Activated CD4-positive, alpha-beta T cell treated with anti-CD3 and anti-CD28 coated beads, Interleukin-2, amount 10 ng/mL, durations not matched to agents 7 days and 5 days (primary cell): Measurements from ENCODE around the gene RIMBP2. TPM values are rescaled to one million over a fixed set of nuclear protein-coding genes. Genes with fewer than 3 reads are reported as not detected.

ENCODE experiments used
- CTCF ChIA-PET: fragments of 350-600 bp; sonication (Branson Sonifier 250); formaldehyde crosslinking; loops from one replicate; lab custom pipeline; 2021; ENCODE audit warnings: antibody characterized with exemption; lab: Charles Lee
- POLR2A ChIA-PET: fragments of 350-600 bp; sonication (Branson Sonifier 250); formaldehyde crosslinking; loops from one replicate; lab custom pipeline; 2021; ENCODE audit warnings: antibody characterized with exemption; lab: Charles Lee
- DNase-seq: peaks from one replicate; pipeline ENCODE4 v3.0.0-alpha.2; 2020
- H3K27ac Mint-ChIP-seq: one replicate; pipeline ENCODE4 v1.8.0; 2021; ENCODE audit warnings: mild to moderate bottlenecking, moderate library complexity, mixed read lengths
- H3K27me3 Mint-ChIP-seq: one replicate; pipeline ENCODE4 v1.8.0; 2021; ENCODE audit warnings: mixed read lengths
- H3K36me3 Mint-ChIP-seq: one replicate; pipeline ENCODE4 v1.8.0; 2021; ENCODE audit warnings: low read depth, mixed read lengths
- H3K4me1 Mint-ChIP-seq: one replicate; pipeline ENCODE4 v1.8.0; 2021; ENCODE audit warnings: mixed read lengths
- H3K4me3 Mint-ChIP-seq: one replicate; pipeline ENCODE4 v1.8.0; 2021; ENCODE audit warnings: mild to moderate bottlenecking, moderate library complexity, mixed read lengths
- H3K9me3 Mint-ChIP-seq: one replicate; pipeline ENCODE4 v1.8.0; 2021; ENCODE audit warnings: mixed read lengths
- total RNA-seq, 2 experiments: library from RNA; stranded (reverse); gene quantifications; one replicate each; pipeline ENCODE4 v1.2.3, GENCODE V29; 2021

The RIMBP2 gene
- total RNA-seq, 2 experiments from 2014 or later, result not detected

GRCh38 chr12:130437555-130438242 is 278.4 kb downstream of the RIMBP2 start:
- Mint-ChIP-seq H3K4me1 (no peaks in the 10 kb centered on the region), H3K9me3 (peaks cover 8% of the 10 kb centered on the region), H3K27ac (no peak overlapping the region), H3K4me3 (no peak overlapping the region), H3K27me3 (no peaks in the 10 kb centered on the region), H3K36me3 (no peaks in the 10 kb centered on the region)
- ChIA-PET CTCF (no interaction called here), POLR2A (no interaction called here)
- DNase-seq, result no peak

DNA sequence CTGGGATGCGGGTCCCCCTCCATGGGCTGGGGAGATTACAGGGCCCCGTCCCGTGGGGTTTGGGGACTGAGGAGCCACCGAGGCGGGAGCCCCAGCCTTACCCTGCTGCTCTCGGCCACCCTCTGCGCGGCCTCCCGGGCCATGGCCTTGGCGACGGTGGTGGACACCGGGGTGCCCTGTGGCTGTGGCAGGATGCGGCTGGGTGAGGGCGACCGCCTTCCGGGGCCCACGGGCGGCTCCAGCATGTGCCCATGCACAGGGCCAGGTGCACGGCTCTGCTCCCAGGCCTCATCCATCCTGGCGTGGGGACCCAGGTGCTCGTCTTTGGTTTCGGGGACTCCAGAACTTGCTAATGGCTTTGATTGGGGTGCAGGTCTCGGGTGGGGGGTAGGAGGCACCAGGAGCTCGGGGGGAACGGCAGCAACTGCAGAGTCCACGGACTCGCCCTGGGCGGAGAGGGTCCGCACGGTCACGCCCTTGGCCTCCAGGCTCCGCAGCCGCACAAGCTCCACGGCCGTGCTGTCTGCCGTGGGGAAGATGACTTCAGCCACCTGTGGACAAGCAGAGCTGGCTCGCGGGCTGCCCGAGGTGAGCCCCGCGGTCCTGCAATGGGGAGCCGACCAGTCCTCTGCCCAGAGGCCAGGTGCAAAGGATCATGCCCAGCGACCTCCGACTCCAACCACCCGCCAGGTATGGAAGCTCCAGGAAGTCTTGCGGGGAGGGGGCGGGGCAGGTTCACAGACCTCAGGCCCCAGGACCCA is 279.2 kb downstream of the RIMBP2 start:
- ChIA-PET CTCF (no interaction called here), POLR2A (no interaction called here)
- Mint-ChIP-seq H3K9me3 (peaks cover 8% of the 10 kb centered on the region), H3K4me3 (no peak overlapping the region), H3K27ac (no peak overlapping the region), H3K4me1 (no peaks in the 10 kb centered on the region), H3K27me3 (no peaks in the 10 kb centered on the region), H3K36me3 (no peaks in the 10 kb centered on the region)
- no peak for DNase-seq

DNA sequence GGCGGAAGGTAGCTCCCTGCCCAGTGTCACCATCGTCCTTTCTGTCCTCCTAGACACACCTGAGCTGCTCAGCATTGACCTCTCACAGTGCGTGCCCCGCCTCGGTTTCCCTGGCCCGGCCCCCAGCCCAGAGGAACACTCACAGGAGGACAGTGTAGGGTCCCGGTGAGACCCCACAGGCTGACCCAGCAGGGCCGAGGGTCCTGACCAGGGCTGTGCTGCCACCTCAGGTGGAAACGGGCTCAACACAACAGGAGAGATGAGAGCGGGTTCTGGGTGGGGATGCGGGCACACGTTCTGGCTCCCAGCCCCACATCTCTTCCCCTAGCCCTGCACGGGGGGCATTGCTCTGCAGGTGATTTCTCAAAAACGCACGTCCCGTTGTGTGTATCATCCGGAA is 280.3 kb downstream of the RIMBP2 start:
- no peak overlapping the region for H3K4me3 Mint-ChIP-seq
- no peaks in the 10 kb centered on the region for H3K36me3 Mint-ChIP-seq

GRCh38 chr12:130435331-130435730 is 280.8 kb downstream of the RIMBP2 start:
- Mint-ChIP-seq H3K9me3 (peaks cover 4% of the 10 kb centered on the region), H3K27ac (no peak overlapping the region), H3K36me3 (no peaks in the 10 kb centered on the region), H3K4me1 (no peaks in the 10 kb centered on the region), H3K4me3 (no peak overlapping the region), H3K27me3 (no peaks in the 10 kb centered on the region)
- DNase-seq, result no peak
- POLR2A ChIA-PET, result no interaction called here
- CTCF ChIA-PET, result no interaction called here

More for the DNA sequence above, 280.3 kb downstream of the RIMBP2 start:
- Mint-ChIP-seq H3K27ac (no peak overlapping the region), H3K9me3 (peaks cover 7% of the 10 kb centered on the region), H3K27me3 (no peaks in the 10 kb centered on the region), H3K4me1 (no peaks in the 10 kb centered on the region)
- DNase-seq, result no peak
- POLR2A ChIA-PET, result no interaction called here
- CTCF ChIA-PET, result no interaction called here

- H3K36me3 Mint-ChIP-seq, result no peaks in the 10 kb centered on the region
- H3K27me3 Mint-ChIP-seq, result no peaks in the 10 kb centered on the region
- no peak for DNase-seq
- ChIA-PET POLR2A (no interaction called here), CTCF (no interaction called here)
- H3K4me3 Mint-ChIP-seq, result no peak overlapping the region
- no peak overlapping the region for H3K27ac Mint-ChIP-seq
- no peaks in the 10 kb centered on the region for H3K4me1 Mint-ChIP-seq
- H3K9me3 Mint-ChIP-seq, result peaks cover 4% of the 10 kb centered on the region
These were observed 281.5 kb downstream of the RIMBP2 start for GRCh38 chr12:130434560-130434959.

- POLR2A ChIA-PET, result no interaction called here
- H3K4me3 Mint-ChIP-seq, result no peak overlapping the region
- no peaks in the 10 kb centered on the region for H3K36me3 Mint-ChIP-seq
- H3K27me3 Mint-ChIP-seq, result no peaks in the 10 kb centered on the region
- no peak overlapping the region for H3K27ac Mint-ChIP-seq
- peaks cover under 1% of the 10 kb centered on the region for H3K9me3 Mint-ChIP-seq
- no peaks in the 10 kb centered on the region for H3K4me1 Mint-ChIP-seq
- no peak for DNase-seq
- CTCF ChIA-PET, result no interaction called here
These were observed 282.3 kb downstream of the RIMBP2 start for GRCh38 chr12:130433834-130434233.

GRCh38 chr12:130433411-130433810 is 282.7 kb downstream of the RIMBP2 start:
- Mint-ChIP-seq H3K27ac (no peak overlapping the region), H3K36me3 (no peaks in the 10 kb centered on the region), H3K4me3 (no peak overlapping the region), H3K27me3 (no peaks in the 10 kb centered on the region), H3K9me3 (no peaks in the 10 kb centered on the region), H3K4me1 (no peaks in the 10 kb centered on the region)
- no peak for DNase-seq
- ChIA-PET POLR2A (no interaction called here), CTCF (no interaction called here)

GRCh38 chr12:130431176-130431575 is 284.9 kb downstream of the RIMBP2 start:
- no peaks in the 10 kb centered on the region for H3K4me1 Mint-ChIP-seq
- POLR2A ChIA-PET, result no interaction called here
- DNase-seq, result no peak
- H3K9me3 Mint-ChIP-seq, result no peaks in the 10 kb centered on the region
- H3K27me3 Mint-ChIP-seq, result no peaks in the 10 kb centered on the region
- no peak overlapping the region for H3K4me3 Mint-ChIP-seq
- CTCF ChIA-PET, result no interaction called here
- H3K36me3 Mint-ChIP-seq, result no peaks in the 10 kb centered on the region
- H3K27ac Mint-ChIP-seq, result no peak overlapping the region

- POLR2A ChIA-PET, result no interaction called here
- Mint-ChIP-seq H3K4me3 (no peak overlapping the region), H3K27ac (no peak overlapping the region), H3K36me3 (no peaks in the 10 kb centered on the region), H3K9me3 (no peaks in the 10 kb centered on the region), H3K27me3 (no peaks in the 10 kb centered on the region), H3K4me1 (no peaks in the 10 kb centered on the region)
- CTCF ChIA-PET, result no interaction called here
- DNase-seq, result no peak
These were observed 286.2 kb downstream of the RIMBP2 start for GRCh38 chr12:130429656-130430505.

GRCh38 chr12:130428116-130428515 is 288.0 kb downstream of the RIMBP2 start:
- Mint-ChIP-seq H3K4me1 (no peaks in the 10 kb centered on the region), H3K27me3 (no peaks in the 10 kb centered on the region)

GRCh38 chr12:130427381-130427887 is 288.7 kb downstream of the RIMBP2 start:
- no peaks in the 10 kb centered on the region for H3K9me3 Mint-ChIP-seq
- no peaks in the 10 kb centered on the region for H3K27me3 Mint-ChIP-seq
- ChIA-PET CTCF (no interaction called here), POLR2A (no interaction called here)
- DNase-seq, result no peak
- no peak overlapping the region for H3K27ac Mint-ChIP-seq
- H3K4me1 Mint-ChIP-seq, result no peaks in the 10 kb centered on the region
- no peaks in the 10 kb centered on the region for H3K36me3 Mint-ChIP-seq
- H3K4me3 Mint-ChIP-seq, result no peak overlapping the region

More at GRCh38 chr12:130428116-130428515, 288.0 kb downstream of the RIMBP2 start:
- ChIA-PET CTCF (no interaction called here), POLR2A (no interaction called here)
- Mint-ChIP-seq H3K36me3 (no peaks in the 10 kb centered on the region), H3K9me3 (no peaks in the 10 kb centered on the region), H3K4me3 (no peak overlapping the region), H3K27ac (no peak overlapping the region)
- DNase-seq, result no peak

DNA sequence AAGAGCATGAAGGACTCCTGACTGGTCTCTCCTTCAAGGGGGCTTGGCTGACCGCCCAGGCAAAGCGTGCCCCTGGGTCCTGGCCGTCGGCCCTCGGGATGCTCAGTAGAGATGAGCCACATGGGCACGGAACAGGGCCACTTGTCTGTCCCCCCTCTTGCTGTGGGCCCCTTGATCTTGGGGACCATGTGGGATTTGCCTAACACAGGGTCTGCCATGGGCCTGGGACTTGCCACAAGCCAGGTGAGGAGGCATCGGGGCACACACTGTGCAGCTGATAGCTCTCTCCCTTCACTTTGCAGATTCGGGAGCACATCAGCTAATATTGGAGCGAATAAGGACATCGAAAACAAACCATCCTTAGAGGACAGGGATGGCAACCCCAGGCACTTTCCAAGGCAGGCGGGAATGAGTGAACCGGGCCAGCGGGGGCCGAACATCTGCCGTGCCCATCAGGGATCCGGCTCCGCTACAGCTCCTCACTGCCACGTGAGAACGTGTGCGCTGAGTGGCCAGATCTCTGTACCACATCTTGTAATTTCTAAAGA is 290.3 kb downstream of the RIMBP2 start:
- Mint-ChIP-seq H3K4me1 (no peaks in the 10 kb centered on the region), H3K4me3 (no peak overlapping the region), H3K9me3 (no peaks in the 10 kb centered on the region), H3K27me3 (no peaks in the 10 kb centered on the region), H3K27ac (no peak overlapping the region), H3K36me3 (no peaks in the 10 kb centered on the region)
- CTCF ChIA-PET, result interaction anchor here (0.7 kb wide), 1 partner anchor 93 kb away, joined by 3 read pairs; no protein-coding TSS in a partner anchor
- POLR2A ChIA-PET, result no interaction called here
- no peak for DNase-seq
